Keratinocyte (primary cell): Measurements from ENCODE around the gene GAREM1. TPM values are rescaled to one million over a fixed set of nuclear protein-coding genes. Genes with fewer than 3 reads are reported as not detected.

Source experiments
- DNase-seq: peaks from one replicate; pipeline ENCODE4 v3.0.0-alpha.2; 2011; ENCODE audit warnings: low read depth, missing footprints, low spot score
- FAIRE-seq: peaks from 2 replicates; lab custom pipeline; 2011; peaks lifted over from hg19 to GRCh38; lab: Jason Lieb, UNC
- H2AFZ ChIP-seq: 2 replicates; pipeline ENCODE4 v1.6.0; 2012; ENCODE audit warnings: low read length, control low read depth, inconsistent platforms; ENCODE audit not compliant: control insufficient read depth
- H3K27ac ChIP-seq: 2 replicates; pipeline ENCODE4 v1.5.1; 2011; ENCODE audit warnings: low read length; ENCODE audit not compliant: control insufficient read depth, insufficient read depth
- H3K27me3 ChIP-seq: 3 replicates; pipeline ENCODE4 v1.6.0; 2011; ENCODE audit warnings: low read length; ENCODE audit not compliant: control insufficient read depth, insufficient read depth; ENCODE audit errors: extremely low read depth
- H3K36me3 ChIP-seq, 2 experiments: 2 replicates in 1 of 2; 3 replicates in 1 of 2; pipeline ENCODE4 v1.5.1; 2011; ENCODE audit warnings: low read length in 2 of 2, mild to moderate bottlenecking in 1 of 2; ENCODE audit not compliant: control insufficient read depth in 2 of 2, insufficient read depth in 2 of 2; ENCODE audit errors: extremely low read depth in 1 of 2
- H3K4me1 ChIP-seq: 3 replicates; pipeline ENCODE4 v1.5.1; 2011; ENCODE audit warnings: low read length; ENCODE audit not compliant: control insufficient read depth, insufficient read depth; ENCODE audit errors: extremely low read depth
- H3K4me2 ChIP-seq: 3 replicates; pipeline ENCODE4 v1.6.0; 2011; ENCODE audit warnings: low read depth, low read length; ENCODE audit not compliant: control insufficient read depth, insufficient read depth; ENCODE audit errors: extremely low read depth
- H3K4me3 ChIP-seq, 3 experiments: fragments of 200-600 bp in 1 of 3; sonication (generic) in 1 of 3; 2 replicates in 2 of 3; 3 replicates in 1 of 3; pipeline ENCODE4 v1.5.1; 2011 to 2016; ENCODE audit warnings: low read length in 3 of 3, mild to moderate bottlenecking in 3 of 3, control low read depth in 2 of 3, inconsistent platforms in 1 of 3, low read depth in 1 of 3, mixed read lengths in 1 of 3, mixed run types in 1 of 3, moderate library complexity in 1 of 3; ENCODE audit not compliant: control insufficient read depth in 2 of 3, insufficient read depth in 2 of 3; ENCODE audit errors: extremely low read depth in 1 of 3
- H3K79me2 ChIP-seq: 2 replicates; pipeline ENCODE4 v1.6.0; 2012; ENCODE audit warnings: low read length; ENCODE audit not compliant: control insufficient read depth, insufficient read depth
- H3K9ac ChIP-seq: 3 replicates; pipeline ENCODE4 v1.6.0; 2011; ENCODE audit warnings: low read length; ENCODE audit not compliant: control insufficient read depth, insufficient read depth; ENCODE audit errors: extremely low read depth
- H3K9me1 ChIP-seq: 3 replicates; pipeline ENCODE4 v1.6.0; 2011; ENCODE audit warnings: low read length; ENCODE audit not compliant: control insufficient read depth, insufficient read depth; ENCODE audit errors: extremely low read depth
- H3K9me3 ChIP-seq: 2 replicates; pipeline ENCODE4 v1.5.1; 2012; ENCODE audit warnings: low read depth, low read length; ENCODE audit not compliant: control insufficient read depth
- H4K20me1 ChIP-seq: 3 replicates; pipeline ENCODE4 v1.6.0; 2011; ENCODE audit warnings: low read length; ENCODE audit not compliant: control insufficient read depth, insufficient read depth; ENCODE audit errors: extremely low read depth
- CTCF ChIP-seq, 3 experiments: IDR thresholded peaks in 1 of 3; conservative IDR thresholded peaks in 1 of 3; optimal IDR thresholded peaks in 1 of 3; 2 replicates in 2 of 3; 3 replicates in 1 of 3; pipeline versions ENCODE3 to v1.5.1; 2011; ENCODE audit warnings: low read length in 3 of 3, mild to moderate bottlenecking in 3 of 3, moderate library complexity in 2 of 3, control low read depth in 1 of 3, inconsistent platforms in 1 of 3; ENCODE audit not compliant: insufficient read depth in 2 of 3; ENCODE audit errors: extremely low read depth in 1 of 3
- EZH2 ChIP-seq: IDR thresholded peaks from one replicate; pipeline ENCODE4 v1.6.1; 2012; ENCODE audit warnings: inconsistent platforms, mild to moderate bottlenecking, low read length, moderate library complexity
- dilution Hi-C: fragments of 300-500 bp; cut with MboI; formaldehyde crosslinking; loops from one replicate; pipeline ENCODE4 v1.7.0; 2020; ENCODE audit warnings: low sequenced_read_pairs; ENCODE audit not compliant: extremely low pct_ligation_motif_present
- polyA plus RNA-seq, 5 experiments: library from polyadenylated mRNA; depleted of rRNA in 3 of 5; stranded (reverse) in 3 of 5; stranded (forward) in 1 of 5; unstranded in 1 of 5; fragments of >200 nt; gene quantifications; 1 replicate in 1 of 5; 2 replicates in 3 of 5; 3 replicates in 1 of 5; pipeline versions ENCODE4 v1.2.1 to v1.2.3, GENCODE V29; 2011 to 2012; ENCODE audit warnings: missing spikeins in 2 of 5, low read depth in 1 of 5, low replicate concordance in 1 of 5

Gene GAREM1
- polyA plus RNA-seq, 1 donor (not counting 4 experiments of a cell fraction or from before 2014, with no cell fraction given), result 3.8 TPM

GRCh38 chr18:32378705-32379104 lies 92.0 kb downstream of the GAREM1 start:
- H3K9me1 ChIP-seq, result no peaks in the 10 kb centered on the region
- no peak overlapping the region for H2AFZ ChIP-seq
- TF ChIP-seq CTCF (optimal IDR thresholded peaks at IDR 0.05 in 1 of 3, IDR thresholded peaks at IDR 0.05 in 1 of 3, conservative IDR thresholded peaks at IDR 0.05 in 1 of 3; ENCODE audit: extremely low read depth in 1 of 3, insufficient read depth in 2 of 3, low read length in 3 of 3), result no peak
- DNase-seq (no peak), FAIRE-seq (no peak)
- no peaks in the 10 kb centered on the region for H3K36me3 ChIP-seq
- H3K4me3 ChIP-seq, result no peak overlapping the region
- no peak overlapping the region for H3K27ac ChIP-seq
- H3K9me3 ChIP-seq, result no peaks in the 10 kb centered on the region
- H3K79me2 ChIP-seq, result no peaks in the 10 kb centered on the region
- no peaks in the 10 kb centered on the region for H4K20me1 ChIP-seq
- peaks cover 21% of the 10 kb centered on the region for H3K4me1 ChIP-seq
- no peak overlapping the region for H3K9ac ChIP-seq
- no peaks in the 10 kb centered on the region for H3K27me3 ChIP-seq
- no peak overlapping the region for H3K4me2 ChIP-seq
- dilution Hi-C loops, result no loop called here

- Histone ChIP-seq H4K20me1 (no peaks in the 10 kb centered on the region), H3K4me2 (peak overlapping the region; percentile 22), H3K27me3 (no peaks in the 10 kb centered on the region), H3K9me1 (no peaks in the 10 kb centered on the region), H3K79me2 (no peaks in the 10 kb centered on the region), H3K27ac (peak overlapping the region; percentile 94), H2AFZ (no peak overlapping the region), H3K4me1 (peaks cover 30% of the 10 kb centered on the region), H3K36me3 (no peaks in the 10 kb centered on the region), H3K9ac (no peak overlapping the region), H3K4me3 (no peak overlapping the region), H3K9me3 (no peaks in the 10 kb centered on the region)
- TF ChIP-seq CTCF (optimal IDR thresholded peaks at IDR 0.05 in 1 of 3, IDR thresholded peaks at IDR 0.05 in 1 of 3, conservative IDR thresholded peaks at IDR 0.05 in 1 of 3; ENCODE audit: extremely low read depth in 1 of 3, insufficient read depth in 2 of 3, low read length in 3 of 3) (no peak), EZH2 (no peak)
- FAIRE-seq (peak; percentile 60), DNase-seq (no peak)
- dilution Hi-C loops, result no loop called here
Measured at GRCh38 chr18:32373995-32374394, 96.7 kb downstream of the GAREM1 start.
